Stomach (tissue), 4 donors: ENCODE measurements around the gene BPI.

ENCODE experiments used
- EP300 ChIP-seq: sonication (generic); formaldehyde crosslinking; IDR thresholded peaks from one replicate; pipeline ENCODE4 v1.6.1; 2017; ENCODE audit warnings: antibody characterized with exemption
- POLR2A ChIP-seq, 4 donors: fragments of 450-650 bp; IDR thresholded peaks; one replicate each; pipeline ENCODE4 v1.6.1; 2016; ENCODE audit warnings: antibody characterized with exemption in 4 of 4, control low read depth in 2 of 4, mild to moderate bottlenecking in 1 of 4, moderate library complexity in 1 of 4
- TF ChIP-seq, protein P1 (sequence below), 7 experiments: fragments of 450-650 bp in 4 of 7; fragments of 200-600 bp in 3 of 7; sonication (generic) in 3 of 7; IDR thresholded peaks; one replicate each; pipeline ENCODE4 v1.5.1; 2016 to 2019; ENCODE audit warnings: antibody characterized with exemption in 7 of 7, control low read depth in 2 of 7, mild to moderate bottlenecking in 1 of 7

DNA sequence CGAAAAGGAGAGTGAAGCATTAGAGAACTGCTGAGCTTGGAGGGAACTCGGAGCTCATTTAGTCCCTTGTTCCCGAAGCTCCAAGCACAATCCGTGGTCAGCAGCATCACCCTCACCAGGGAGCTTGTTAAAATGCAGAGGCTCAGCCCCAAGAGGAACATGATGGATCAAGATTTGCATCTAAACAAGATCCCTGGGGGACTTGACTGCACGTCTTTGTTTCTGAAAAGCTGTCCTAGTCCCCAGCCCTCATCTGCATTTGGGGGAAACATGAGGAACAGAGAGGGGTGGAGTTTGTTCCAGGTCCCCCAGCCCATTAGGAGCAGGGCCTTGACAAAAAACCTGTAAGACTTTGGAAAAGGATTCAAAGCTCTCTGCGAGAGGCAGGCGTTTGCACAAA lies 38.3 kb downstream of the BPI start:
- TF ChIP-seq, protein P1, sequence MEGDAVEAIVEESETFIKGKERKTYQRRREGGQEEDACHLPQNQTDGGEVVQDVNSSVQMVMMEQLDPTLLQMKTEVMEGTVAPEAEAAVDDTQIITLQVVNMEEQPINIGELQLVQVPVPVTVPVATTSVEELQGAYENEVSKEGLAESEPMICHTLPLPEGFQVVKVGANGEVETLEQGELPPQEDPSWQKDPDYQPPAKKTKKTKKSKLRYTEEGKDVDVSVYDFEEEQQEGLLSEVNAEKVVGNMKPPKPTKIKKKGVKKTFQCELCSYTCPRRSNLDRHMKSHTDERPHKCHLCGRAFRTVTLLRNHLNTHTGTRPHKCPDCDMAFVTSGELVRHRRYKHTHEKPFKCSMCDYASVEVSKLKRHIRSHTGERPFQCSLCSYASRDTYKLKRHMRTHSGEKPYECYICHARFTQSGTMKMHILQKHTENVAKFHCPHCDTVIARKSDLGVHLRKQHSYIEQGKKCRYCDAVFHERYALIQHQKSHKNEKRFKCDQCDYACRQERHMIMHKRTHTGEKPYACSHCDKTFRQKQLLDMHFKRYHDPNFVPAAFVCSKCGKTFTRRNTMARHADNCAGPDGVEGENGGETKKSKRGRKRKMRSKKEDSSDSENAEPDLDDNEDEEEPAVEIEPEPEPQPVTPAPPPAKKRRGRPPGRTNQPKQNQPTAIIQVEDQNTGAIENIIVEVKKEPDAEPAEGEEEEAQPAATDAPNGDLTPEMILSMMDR (IDR thresholded peaks at IDR 0.05): no peak
- TF ChIP-seq EP300 (no peak), POLR2A (IDR thresholded peaks at IDR 0.05) (no peak)
